WTC11 (cell line): Measurements from ENCODE around the gene ESR2.

Source experiments
- ETV6 ChIP-seq: sonication (generic); formaldehyde crosslinking; IDR thresholded peaks from 2 replicates; pipeline ENCODE4 v1.8.1; 2022; ENCODE audit warnings: mild to moderate bottlenecking, missing genetic modification reagents
- FOXJ3 ChIP-seq: sonication (generic); formaldehyde crosslinking; IDR thresholded peaks from 2 replicates; pipeline ENCODE4 v1.9.0; 2021; ENCODE audit warnings: missing genetic modification reagents, mild to moderate bottlenecking, borderline replicate concordance
- GRHL2 ChIP-seq: fragments of 250-450 bp; sonication (Bioruptor Pico); IDR thresholded peaks from 2 replicates; pipeline ENCODE4 v1.8.0; 2022; ENCODE audit warnings: mild to moderate bottlenecking, moderate library complexity; ENCODE audit not compliant: insufficient replicate concordance, severe bottlenecking
- SP1 ChIP-seq: sonication (generic); formaldehyde crosslinking; conservative IDR thresholded peaks from 2 replicates; pipeline ENCODE4 v1.8.1; 2022; ENCODE audit warnings: missing genetic modification reagents
- TEAD4 ChIP-seq: sonication (generic); formaldehyde crosslinking; IDR thresholded peaks from 2 replicates; pipeline ENCODE4 v1.8.0; 2022; ENCODE audit warnings: mild to moderate bottlenecking, missing genetic modification reagents
- ZNF219 ChIP-seq: sonication (generic); formaldehyde crosslinking; IDR thresholded peaks from 2 replicates; pipeline ENCODE4 v1.8.0; 2023; ENCODE audit warnings: missing genetic modification reagents, mild to moderate bottlenecking, borderline replicate concordance
- TF ChIP-seq, protein P1 (sequence below): fragments of 200-600 bp; IDR thresholded peaks from 2 replicates; pipeline ENCODE4 v1.8.0; 2022; ENCODE audit warnings: antibody characterized with exemption

DNA sequence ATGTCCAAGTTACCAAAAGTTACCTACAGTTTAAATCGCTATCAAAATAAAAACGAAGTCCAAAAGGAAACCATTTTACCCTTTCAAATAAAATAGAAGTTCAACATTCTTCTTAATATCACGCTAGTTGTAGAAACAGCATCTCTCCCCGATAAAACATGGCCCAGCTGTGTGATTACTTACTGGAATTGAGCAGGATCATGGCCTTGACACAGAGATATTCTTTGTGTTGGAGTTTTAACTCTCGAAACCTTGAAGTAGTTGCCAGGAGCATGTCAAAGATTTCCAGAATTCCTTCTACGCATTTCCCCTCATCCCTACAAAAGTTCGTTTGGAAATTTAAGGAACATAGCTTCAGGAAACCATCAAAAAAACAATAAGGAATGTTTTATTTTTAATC is 44.8 kb downstream of the ESR2 start:
- TF ChIP-seq ZNF219 = no peak
- TF ChIP-seq TEAD4 (CRISPR knock-in tag) = no peak
- TF ChIP-seq, protein P1, sequence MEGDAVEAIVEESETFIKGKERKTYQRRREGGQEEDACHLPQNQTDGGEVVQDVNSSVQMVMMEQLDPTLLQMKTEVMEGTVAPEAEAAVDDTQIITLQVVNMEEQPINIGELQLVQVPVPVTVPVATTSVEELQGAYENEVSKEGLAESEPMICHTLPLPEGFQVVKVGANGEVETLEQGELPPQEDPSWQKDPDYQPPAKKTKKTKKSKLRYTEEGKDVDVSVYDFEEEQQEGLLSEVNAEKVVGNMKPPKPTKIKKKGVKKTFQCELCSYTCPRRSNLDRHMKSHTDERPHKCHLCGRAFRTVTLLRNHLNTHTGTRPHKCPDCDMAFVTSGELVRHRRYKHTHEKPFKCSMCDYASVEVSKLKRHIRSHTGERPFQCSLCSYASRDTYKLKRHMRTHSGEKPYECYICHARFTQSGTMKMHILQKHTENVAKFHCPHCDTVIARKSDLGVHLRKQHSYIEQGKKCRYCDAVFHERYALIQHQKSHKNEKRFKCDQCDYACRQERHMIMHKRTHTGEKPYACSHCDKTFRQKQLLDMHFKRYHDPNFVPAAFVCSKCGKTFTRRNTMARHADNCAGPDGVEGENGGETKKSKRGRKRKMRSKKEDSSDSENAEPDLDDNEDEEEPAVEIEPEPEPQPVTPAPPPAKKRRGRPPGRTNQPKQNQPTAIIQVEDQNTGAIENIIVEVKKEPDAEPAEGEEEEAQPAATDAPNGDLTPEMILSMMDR = no peak
- TF ChIP-seq ETV6 (CRISPR knock-in tag) = no peak
- no peak for TF ChIP-seq GRHL2 (CRISPR knock-in tag)
- TF ChIP-seq SP1 = no peak
- no peak for TF ChIP-seq FOXJ3 (CRISPR knock-in tag)
